Stimulated activated CD8-positive, alpha-beta memory T cell treated with anti-CD3 and anti-CD28 coated beads, Interleukin-12 subunit alpha, Interleukin-12 subunit beta, amount 100 ng/mL, for 4 hours (primary cell): ENCODE measurements around the gene GOLGA1.

Experiments
- DNase-seq: peaks from one replicate; pipeline ENCODE4 v3.0.0-alpha.2; 2020; ENCODE audit warnings: low read depth

GOLGA1 gene

DNA sequence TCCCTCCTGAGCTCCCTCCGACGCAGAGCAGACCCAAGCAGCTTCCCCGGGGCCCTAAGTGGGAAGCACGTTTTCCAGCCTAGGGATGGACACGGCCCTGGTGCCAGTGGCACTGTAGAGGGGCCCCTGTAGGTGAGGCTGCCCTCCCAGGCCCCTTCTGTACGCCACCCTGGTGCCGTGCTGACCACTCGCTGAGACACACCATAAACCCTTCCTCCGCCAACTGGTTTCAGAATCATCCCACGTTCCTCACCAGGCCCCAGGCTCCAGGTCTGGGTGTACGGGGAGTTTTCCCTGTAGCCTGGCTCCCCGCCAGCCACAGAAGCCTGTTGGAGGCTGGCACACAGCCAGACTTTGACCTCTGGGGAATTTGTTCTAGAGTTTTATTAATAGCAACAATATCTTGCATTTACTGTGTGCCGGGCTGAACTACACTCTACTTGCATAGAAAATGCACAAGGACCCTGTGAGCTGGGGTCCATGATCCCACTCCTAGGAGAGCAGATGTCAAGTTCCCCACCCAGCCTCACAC lies 105.8 kb downstream of the GOLGA1 start:
- DNase-seq, result no peak

- no peak for DNase-seq
These were observed 106.3 kb downstream of the GOLGA1 start for GRCh38 chr9:124834591-124834990.

DNA sequence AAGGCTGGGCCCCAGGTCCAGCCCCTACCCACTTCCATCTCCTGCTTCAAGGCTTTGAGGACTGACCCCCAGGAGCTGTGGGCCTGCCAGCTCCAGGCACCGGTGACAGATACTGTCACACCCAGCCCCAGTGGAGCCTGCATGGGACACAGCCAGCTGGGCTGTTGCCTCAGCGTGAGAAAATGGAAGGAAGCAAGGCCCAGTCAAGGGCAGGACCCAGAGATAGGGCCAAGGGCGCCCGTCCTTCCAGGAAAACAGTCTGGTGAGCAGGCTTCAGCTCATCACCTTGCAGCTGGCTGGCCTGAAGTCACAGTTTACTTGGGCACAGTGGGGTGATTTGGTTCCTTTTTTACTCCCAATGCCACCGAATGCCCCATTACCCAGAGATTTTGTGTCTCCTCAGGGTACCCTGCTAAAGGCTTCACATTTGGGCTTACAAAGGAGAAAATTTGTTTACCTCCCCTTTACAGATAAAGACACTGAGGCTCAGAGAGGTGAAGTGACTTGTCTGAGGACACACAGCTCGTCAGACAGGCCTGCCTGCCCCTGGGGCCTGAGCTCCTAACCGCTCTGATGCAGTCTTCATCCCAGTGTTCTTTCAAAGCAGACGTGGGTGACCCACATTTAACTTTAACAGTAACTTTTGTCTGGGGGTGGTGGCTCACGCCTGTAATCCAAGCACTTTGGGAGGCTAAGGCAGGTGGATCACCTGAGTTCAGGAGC lies 109.1 kb downstream of the GOLGA1 start:
- no peak for DNase-seq

DNA sequence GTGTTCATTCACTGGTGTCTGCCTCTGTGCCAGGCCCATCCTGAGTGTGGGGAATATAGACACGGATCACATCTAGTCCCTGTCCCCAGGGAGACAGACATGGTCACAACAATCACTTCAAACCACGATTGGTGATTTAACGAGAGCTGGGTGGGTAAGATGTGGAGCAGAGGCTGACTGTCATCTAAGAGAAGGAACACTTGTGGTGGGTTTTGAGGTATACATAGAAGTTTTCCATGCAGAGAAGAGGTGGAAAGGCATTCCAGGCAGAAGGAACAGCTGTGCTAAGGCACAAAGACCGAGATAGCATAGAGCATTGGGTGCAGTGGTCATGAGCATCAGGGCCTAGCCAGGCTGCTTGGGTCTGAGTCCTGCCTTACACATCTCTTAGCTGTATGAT lies 110.3 kb downstream of the GOLGA1 start:
- no peak for DNase-seq

DNA sequence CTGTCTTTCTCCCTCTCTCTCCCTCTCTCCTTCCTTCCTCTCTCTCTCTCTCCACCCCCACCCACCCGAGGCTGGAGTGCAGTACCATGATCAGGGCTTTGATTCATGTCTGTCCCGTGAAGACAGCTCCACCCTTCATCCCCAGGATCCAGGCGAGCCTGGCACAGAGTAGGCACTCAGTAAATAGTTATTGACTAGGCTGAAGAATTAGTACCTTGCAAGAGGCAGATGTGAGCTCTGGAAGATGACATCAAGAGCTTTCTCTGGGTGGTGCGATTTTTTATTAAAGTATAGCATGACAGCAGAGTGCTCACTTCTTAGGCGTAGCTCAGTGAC lies 111.6 kb downstream of the GOLGA1 start:
- no peak for DNase-seq

DNA sequence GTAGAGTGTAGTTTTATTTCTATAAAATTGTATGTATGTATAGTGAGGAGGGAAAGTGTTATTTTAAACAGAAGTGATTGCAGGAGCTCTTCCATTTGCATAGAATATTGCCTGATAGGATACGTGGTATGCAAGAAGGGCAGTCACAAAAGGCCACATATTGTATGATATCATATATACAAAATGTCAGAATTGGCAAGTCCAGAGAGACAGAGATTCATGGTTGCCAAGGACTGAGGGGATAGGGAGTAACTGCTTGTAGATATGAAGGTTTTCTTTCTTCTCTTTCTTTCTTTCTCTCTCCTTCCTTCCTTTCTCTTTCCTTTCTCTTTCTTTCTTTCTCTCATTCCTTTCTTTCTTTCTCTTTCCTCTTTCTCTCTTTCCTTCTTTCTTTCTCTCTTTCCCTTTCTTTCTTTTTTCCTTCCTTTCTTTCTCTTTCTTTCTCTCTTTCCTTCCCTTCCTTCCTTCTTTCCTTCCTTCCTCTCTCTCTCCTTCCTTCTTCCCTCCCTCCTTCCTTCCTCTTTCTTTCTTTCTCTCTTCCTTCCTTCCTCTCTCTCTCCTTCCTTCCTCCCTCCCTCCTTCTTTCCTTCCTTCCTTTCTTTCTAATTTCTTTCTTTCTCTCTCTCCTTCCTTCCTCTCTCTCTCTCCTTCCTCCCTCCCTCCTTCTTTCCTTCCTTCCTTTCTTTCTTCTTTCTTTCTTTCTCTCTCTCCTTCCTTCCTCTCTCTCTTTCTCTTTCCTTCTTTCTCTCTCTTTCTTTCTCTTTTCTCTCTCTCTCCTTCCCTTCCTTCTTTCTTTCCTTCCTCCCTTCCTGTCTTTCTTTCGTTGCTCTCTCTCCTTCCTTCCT lies 112.2 kb downstream of the GOLGA1 start:
- DNase-seq, result no peak
